ENCODE measurements around the gene MEIS2. TPM values are rescaled to one million over a fixed set of nuclear protein-coding genes. Genes with fewer than 3 reads are reported as not detected.

The MEIS2 gene
- total and polyA plus RNA-seq, 8 donors, result 3.9 to 77.7 (median 25.9) TPM

DNA sequence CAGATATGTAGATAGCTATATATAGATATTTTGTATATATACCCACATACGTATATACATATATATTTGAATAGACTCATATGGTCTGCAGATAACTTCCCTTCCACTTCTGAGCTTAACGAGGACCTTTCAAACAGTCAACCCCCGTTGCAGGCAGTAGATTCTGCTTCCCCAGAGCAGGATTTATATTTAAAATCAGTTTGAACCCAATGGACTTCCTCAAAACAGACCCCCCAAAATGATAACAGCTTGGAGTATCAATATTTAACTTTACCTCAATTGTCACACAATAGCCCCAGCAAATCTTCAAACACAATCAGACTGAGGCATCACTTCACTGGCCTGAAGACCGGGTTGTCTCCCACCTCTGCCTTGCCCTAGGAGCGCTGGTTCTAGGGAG lies 218.3 kb downstream of the MEIS2 start:
- TF ChIP-seq, protein P1, sequence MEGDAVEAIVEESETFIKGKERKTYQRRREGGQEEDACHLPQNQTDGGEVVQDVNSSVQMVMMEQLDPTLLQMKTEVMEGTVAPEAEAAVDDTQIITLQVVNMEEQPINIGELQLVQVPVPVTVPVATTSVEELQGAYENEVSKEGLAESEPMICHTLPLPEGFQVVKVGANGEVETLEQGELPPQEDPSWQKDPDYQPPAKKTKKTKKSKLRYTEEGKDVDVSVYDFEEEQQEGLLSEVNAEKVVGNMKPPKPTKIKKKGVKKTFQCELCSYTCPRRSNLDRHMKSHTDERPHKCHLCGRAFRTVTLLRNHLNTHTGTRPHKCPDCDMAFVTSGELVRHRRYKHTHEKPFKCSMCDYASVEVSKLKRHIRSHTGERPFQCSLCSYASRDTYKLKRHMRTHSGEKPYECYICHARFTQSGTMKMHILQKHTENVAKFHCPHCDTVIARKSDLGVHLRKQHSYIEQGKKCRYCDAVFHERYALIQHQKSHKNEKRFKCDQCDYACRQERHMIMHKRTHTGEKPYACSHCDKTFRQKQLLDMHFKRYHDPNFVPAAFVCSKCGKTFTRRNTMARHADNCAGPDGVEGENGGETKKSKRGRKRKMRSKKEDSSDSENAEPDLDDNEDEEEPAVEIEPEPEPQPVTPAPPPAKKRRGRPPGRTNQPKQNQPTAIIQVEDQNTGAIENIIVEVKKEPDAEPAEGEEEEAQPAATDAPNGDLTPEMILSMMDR (IDR thresholded peaks at IDR 0.05), result no peak
- TF ChIP-seq POLR2AphosphoS5 (IDR thresholded peaks at IDR 0.05), result no peak
- TF ChIP-seq EP300 (IDR thresholded peaks at IDR 0.05), result no peak
- TF ChIP-seq POLR2A (IDR thresholded peaks at IDR 0.05), result no peak
- H3K9me3 ChIP-seq, result no peaks in the 10 kb centered on the region
- H3K36me3 ChIP-seq, result no peaks in the 10 kb centered on the region
- 51 to 69% (median 60%) methylated on average over 5 of the region's 5 CpGs for WGBS, 5 donors
- peaks cover 6 to 40% (median 25%) of the 10 kb centered on the region in 4 donors for H3K4me1 ChIP-seq
- no peak overlapping the region for H3K4me3 ChIP-seq
- peaks cover 0 to 98% (median 66%) of the 10 kb centered on the region in 3 donors for H3K27me3 ChIP-seq
- no peak for DNase-seq
- intact Hi-C loops (cut with DNase I; ENCODE audit: low total_unique reads), result loop anchor here (10.0 kb wide), 2 partner anchors 223 to 253 kb away; partner anchors contain the start of gene MEIS2
- H3K27ac ChIP-seq, result no peak overlapping the region

DNA sequence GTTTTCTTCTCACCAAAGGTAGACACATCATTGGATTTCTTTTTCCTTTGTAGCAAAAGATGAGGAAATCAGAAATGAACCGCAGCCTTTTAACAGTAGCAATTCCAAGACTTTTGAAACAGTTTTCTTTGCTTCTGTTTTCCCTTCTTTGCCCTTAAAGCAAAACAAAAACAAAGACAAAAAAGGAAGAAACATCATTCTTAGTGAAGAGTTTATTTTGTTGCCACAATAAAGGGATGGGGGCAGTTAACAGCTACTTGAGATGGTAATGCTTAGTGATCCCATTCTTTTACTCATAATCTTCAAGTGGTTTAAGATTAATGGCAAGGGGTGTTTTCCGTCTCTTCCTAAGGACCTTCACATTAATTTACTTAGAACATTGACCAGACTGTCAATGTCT lies 218.8 kb downstream of the MEIS2 start:
- peaks cover 0 to 93% (median 60%) of the 10 kb centered on the region in 3 donors for H3K27me3 ChIP-seq
- no peak overlapping the region for H3K27ac ChIP-seq
- no peak for DNase-seq
- H3K4me1 ChIP-seq, result peaks cover 6 to 37% (median 23%) of the 10 kb centered on the region in 4 donors
- TF ChIP-seq, protein P1 (IDR thresholded peaks at IDR 0.05), result no peak
- TF ChIP-seq EP300 (IDR thresholded peaks at IDR 0.05) (no peak), POLR2AphosphoS5 (IDR thresholded peaks at IDR 0.05) (no peak), POLR2A (IDR thresholded peaks at IDR 0.05) (no peak)
- no peaks in the 10 kb centered on the region for H3K9me3 ChIP-seq
- WGBS, 5 donors, result 70 to 85% (median 77%) methylated on average over 2 of the region's 2 CpGs
- no peaks in the 10 kb centered on the region for H3K36me3 ChIP-seq
- H3K4me3 ChIP-seq, result no peak overlapping the region
- intact Hi-C loops (cut with DNase I; ENCODE audit: low total_unique reads), result loop anchor here (10.0 kb wide), 2 partner anchors 223 to 253 kb away; partner anchors contain the start of gene MEIS2

DNA sequence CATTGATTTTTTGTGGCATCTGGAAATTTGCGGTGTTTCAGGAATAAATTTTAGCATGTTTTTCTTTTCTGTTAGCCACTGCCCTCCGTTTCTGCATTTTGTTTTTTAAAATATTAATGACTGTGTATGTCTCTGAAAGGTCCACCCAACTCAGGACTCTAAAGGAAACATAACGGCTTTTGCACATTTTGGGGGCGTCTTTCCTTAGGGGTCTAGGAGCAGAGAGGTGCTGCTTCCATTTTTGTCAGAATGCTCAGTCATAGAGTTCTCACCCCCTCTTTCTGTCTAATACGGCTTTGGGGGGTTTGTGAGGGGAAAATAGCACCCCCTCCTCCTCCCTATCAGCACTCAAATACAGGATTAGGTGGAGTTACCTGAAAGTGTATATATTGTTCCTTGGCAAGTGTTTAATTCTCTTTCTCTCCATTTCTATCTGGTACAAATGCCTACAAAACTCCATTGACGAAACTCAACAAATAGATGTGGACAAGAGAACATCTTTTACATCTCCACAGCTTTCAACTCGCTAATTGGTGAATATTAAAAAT lies 219.4 kb downstream of the MEIS2 start:
- peaks cover 6 to 37% (median 23%) of the 10 kb centered on the region in 4 donors for H3K4me1 ChIP-seq
- TF ChIP-seq, protein P1 (IDR thresholded peaks at IDR 0.05), result no peak
- no peak for TF ChIP-seq EP300 (IDR thresholded peaks at IDR 0.05)
- TF ChIP-seq POLR2AphosphoS5 (IDR thresholded peaks at IDR 0.05), result no peak
- TF ChIP-seq POLR2A (IDR thresholded peaks at IDR 0.05), result no peak
- H3K36me3 ChIP-seq, result no peaks in the 10 kb centered on the region
- intact Hi-C loops (cut with DNase I; ENCODE audit: low total_unique reads), result loop anchor here (10.0 kb wide), 2 partner anchors 224 to 254 kb away; partner anchors contain the start of gene MEIS2
- no peak overlapping the region for H3K4me3 ChIP-seq
- peaks cover 0 to 87% (median 59%) of the 10 kb centered on the region in 3 donors for H3K27me3 ChIP-seq
- H3K9me3 ChIP-seq, result no peaks in the 10 kb centered on the region
- 52 to 69% (median 60%) methylated on average over 7 of the region's 7 CpGs for WGBS, 5 donors
- no peak for DNase-seq
- H3K27ac ChIP-seq, result no peak overlapping the region

DNA sequence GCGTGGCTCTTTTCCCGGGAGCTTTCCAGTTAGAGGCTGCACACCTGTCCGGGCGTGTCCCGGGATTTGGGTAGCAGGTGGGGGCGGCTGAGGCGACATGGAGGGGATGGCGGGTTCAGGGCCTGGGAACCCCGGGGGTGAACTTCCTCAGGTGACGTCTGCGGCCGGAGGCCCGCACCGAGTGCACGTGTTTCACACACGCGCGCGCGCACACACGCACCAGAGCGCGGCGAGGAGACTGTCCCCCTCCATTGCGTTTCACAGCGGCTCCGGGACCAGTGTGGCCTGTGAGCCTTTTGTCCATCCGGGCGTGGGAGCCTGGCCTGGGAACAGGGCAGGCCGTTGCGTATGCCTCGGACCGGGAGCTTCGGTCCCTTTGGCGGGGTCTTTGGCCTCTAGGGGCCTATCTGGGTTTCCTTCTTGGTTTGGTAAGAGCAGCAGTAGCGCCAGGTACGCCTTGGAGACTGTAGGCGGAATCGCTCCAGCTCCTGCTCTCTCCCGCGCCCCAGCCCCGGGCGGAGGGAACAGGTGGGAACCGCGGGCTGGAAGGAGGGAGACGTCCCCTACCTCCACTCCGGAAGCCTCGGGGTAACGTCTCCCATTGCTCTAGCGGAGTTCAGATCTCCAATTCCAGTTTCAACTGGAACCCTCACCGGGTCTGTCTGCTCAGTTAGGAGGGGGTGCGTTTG lies 220.0 kb downstream of the MEIS2 start:
- intact Hi-C loops (cut with DNase I; ENCODE audit: low total_unique reads), result loop anchor here (10.0 kb wide), 2 partner anchors 224 to 254 kb away; partner anchors contain the start of gene MEIS2

More for the DNA sequence above, 220.0 kb downstream of the MEIS2 start:
- 17 to 40% (median 27%) methylated on average over 43 to 52 of the region's 52 CpGs for WGBS, 5 donors
- Histone ChIP-seq H3K36me3 (no peaks in the 10 kb centered on the region), H3K27ac (no peak overlapping the region), H3K27me3 (peaks cover 0 to 81% (median 53%) of the 10 kb centered on the region in 3 donors), H3K9me3 (no peaks in the 10 kb centered on the region), H3K4me3 (peak overlapping the region in 2 of 4 donors; percentile 14 to 20), H3K4me1 (peaks cover 6 to 33% (median 23%) of the 10 kb centered on the region in 4 donors)
- DNase-seq, result peak in 1 of 2 donors; percentile 65
- TF ChIP-seq, protein P1 (IDR thresholded peaks at IDR 0.05), result no peak
- TF ChIP-seq POLR2AphosphoS5 (IDR thresholded peaks at IDR 0.05), result no peak
- no peak for TF ChIP-seq POLR2A (IDR thresholded peaks at IDR 0.05)
- TF ChIP-seq EP300 (IDR thresholded peaks at IDR 0.05), result no peak

Data from stomach (tissue), 9 donors.